Ishikawa (cell line): ENCODE data around the gene FKBP7.

Experiments
- CEBPB ChIP-seq: IDR thresholded peaks from 2 replicates; pipeline ENCODE4 v1.6.1; 2012
- CREB1 ChIP-seq: IDR thresholded peaks from 2 replicates; pipeline ENCODE4 v1.6.1; 2012; ENCODE audit warnings: low read depth
- EGR1 ChIP-seq: IDR thresholded peaks from 2 replicates; pipeline ENCODE4 v1.6.1; 2012
- EP300 ChIP-seq: IDR thresholded peaks from 2 replicates; pipeline ENCODE4 v1.6.1; 2012; ENCODE audit warnings: borderline replicate concordance
- FOXM1 ChIP-seq: IDR thresholded peaks from 2 replicates; pipeline ENCODE4 v1.6.1; 2012; ENCODE audit warnings: low read depth, borderline replicate concordance
- MAX ChIP-seq: IDR thresholded peaks from 2 replicates; pipeline ENCODE4 v1.6.1; 2012
- NFIC ChIP-seq: IDR thresholded peaks from 2 replicates; pipeline ENCODE4 v1.6.1; 2012
- RAD21 ChIP-seq: IDR thresholded peaks from 2 replicates; pipeline ENCODE4 v1.6.1; 2012; ENCODE audit warnings: low read depth
- REST ChIP-seq: IDR thresholded peaks from 2 replicates; pipeline ENCODE4 v1.6.1; 2012; ENCODE audit warnings: low read depth, mild to moderate bottlenecking
- TAF1 ChIP-seq: IDR thresholded peaks from 2 replicates; pipeline ENCODE4 v1.6.1; 2012; ENCODE audit warnings: low read depth, mild to moderate bottlenecking
- TEAD4 ChIP-seq: IDR thresholded peaks from 2 replicates; pipeline ENCODE4 v1.6.1; 2012
- USF1 ChIP-seq: IDR thresholded peaks from 2 replicates; pipeline ENCODE4 v1.6.1; 2012
- YY1 ChIP-seq: IDR thresholded peaks from 2 replicates; pipeline ENCODE4 v1.6.1; 2012; ENCODE audit warnings: low read depth

GRCh38 chr2:178484245-178485041 lies 6.0 kb upstream of the FKBP7 start:
- no peak for TF ChIP-seq MAX
- no peak for TF ChIP-seq REST
- no peak for TF ChIP-seq EP300
- TF ChIP-seq YY1 = no peak
- no peak for TF ChIP-seq EGR1
- TF ChIP-seq TAF1 = no peak
- no peak for TF ChIP-seq CEBPB
- TF ChIP-seq FOXM1 = no peak
- no peak for TF ChIP-seq USF1
- no peak for TF ChIP-seq RAD21
- TF ChIP-seq CREB1 = no peak
- TF ChIP-seq NFIC = peak; percentile 84
- no peak for TF ChIP-seq TEAD4
